Measurements from ENCODE around the gene LRRC52.

The LRRC52 gene

GRCh38 chr1:165543532-165544438 is at the start of gene LRRC52:
LRRC52 (plus strand) TSS chr1:165544000; CDS start chr1:165544297, 297 bp downstream.
- no peak for DNase-seq
- in situ Hi-C loops (cut with HindIII; ENCODE audit: low pct_ligation_motif_present, low pct_unique_long_range_greater_than_20kb, low sequenced_read_pairs): no loop called here

GRCh38 chr1:165494949-165495857 is 48.6 kb upstream of the LRRC52 start:
- in situ Hi-C loops (cut with HindIII; ENCODE audit: low pct_ligation_motif_present, low pct_unique_long_range_greater_than_20kb, low sequenced_read_pairs): no loop called here
- DNase-seq: no peak

- in situ Hi-C loops (cut with HindIII; ENCODE audit: low pct_ligation_motif_present, low pct_unique_long_range_greater_than_20kb, low sequenced_read_pairs): no loop called here
- DNase-seq: no peak
These were observed 48.0 kb upstream of the LRRC52 start for GRCh38 chr1:165495858-165496205.

DNA sequence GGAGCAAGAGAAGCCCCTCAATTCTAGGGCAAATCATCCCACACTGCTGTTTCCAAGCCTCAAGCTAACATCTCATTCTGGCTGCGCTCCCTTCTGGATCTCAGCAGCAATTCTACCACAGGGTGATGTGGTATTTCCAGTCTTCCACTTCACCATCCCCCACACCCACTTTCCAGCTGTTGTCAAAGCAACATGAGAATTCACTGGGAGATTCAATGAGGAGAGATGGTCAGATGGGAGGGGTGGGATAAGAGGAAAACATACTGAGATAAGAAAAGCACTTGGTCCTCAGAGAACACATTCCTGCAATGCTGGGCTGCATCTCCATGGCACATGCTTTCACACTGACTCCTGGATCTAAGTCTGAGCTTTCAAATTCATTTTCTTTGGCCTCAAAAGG is 47.3 kb upstream of the LRRC52 start:
- in situ Hi-C loops (cut with HindIII; ENCODE audit: low pct_ligation_motif_present, low pct_unique_long_range_greater_than_20kb, low sequenced_read_pairs): no loop called here

DNA sequence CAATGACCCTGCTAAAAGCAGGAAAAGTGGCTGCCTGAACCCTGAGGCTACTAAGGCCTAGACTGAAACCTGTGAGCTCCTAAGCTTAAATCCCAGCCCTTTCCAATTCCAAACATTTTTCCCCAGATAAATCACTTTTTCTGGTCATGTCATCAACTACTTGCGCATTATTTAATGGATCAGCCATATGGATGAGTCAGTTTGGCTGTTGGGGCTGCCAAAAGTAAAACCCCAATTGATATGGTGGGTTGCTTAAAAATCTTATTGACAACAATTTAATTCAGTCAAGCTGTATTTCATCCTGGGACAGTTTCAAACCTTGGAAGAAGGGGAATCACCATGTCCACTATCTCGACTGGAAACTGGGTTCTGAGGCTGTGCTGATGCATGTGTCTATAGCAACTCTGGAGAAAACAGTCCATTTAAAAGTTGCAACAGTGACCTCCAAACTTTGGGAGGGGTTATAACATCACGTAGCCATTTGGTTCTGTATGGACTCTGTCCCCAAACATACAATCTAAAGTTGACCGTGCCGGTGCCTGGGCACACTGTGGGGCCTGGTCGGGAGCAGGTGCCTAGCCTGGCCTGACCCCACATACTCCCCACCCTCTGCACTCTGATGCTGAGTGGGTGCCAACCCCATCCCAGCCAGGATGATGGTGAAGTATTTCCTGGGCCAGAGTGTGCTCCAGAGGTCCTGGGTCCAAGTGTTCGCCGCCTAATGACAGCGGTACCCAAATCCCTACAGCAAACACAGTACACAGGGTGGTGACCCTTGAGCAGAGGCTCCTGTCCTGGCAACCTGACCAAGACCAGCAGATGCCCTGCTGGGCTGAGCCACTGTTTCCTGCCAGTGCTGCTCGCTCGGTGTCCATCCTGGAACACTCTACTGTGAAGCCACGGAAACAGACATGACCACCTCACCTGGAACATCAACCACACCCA is 46.5 kb upstream of the LRRC52 start:
- DNase-seq: no peak
- in situ Hi-C loops (cut with HindIII; ENCODE audit: low pct_ligation_motif_present, low pct_unique_long_range_greater_than_20kb, low sequenced_read_pairs): no loop called here

More for the DNA sequence above, 47.3 kb upstream of the LRRC52 start:
- DNase-seq: no peak

GRCh38 chr1:165501330-165501969 is 42.4 kb upstream of the LRRC52 start:
- no peak for DNase-seq
- in situ Hi-C loops (cut with HindIII; ENCODE audit: low pct_ligation_motif_present, low pct_unique_long_range_greater_than_20kb, low sequenced_read_pairs): no loop called here

DNA sequence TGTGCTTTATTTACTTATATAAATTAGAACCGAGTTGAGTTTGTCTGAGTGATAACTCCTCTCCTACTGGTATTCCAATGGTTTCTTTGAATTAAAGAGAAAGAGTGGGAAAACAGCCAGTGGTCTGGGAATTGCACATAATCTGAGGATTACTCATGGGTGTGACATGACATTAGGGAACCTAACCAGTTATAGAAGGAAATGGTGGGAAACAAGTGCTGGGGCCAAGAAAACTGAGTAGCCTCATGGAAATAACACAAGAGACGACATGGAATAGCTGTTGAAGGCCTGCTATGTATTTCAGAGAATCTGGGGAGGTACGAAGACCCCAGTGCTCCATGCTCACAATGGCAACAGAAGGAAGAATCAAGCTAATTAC is 41.8 kb upstream of the LRRC52 start:
- in situ Hi-C loops (cut with HindIII; ENCODE audit: low pct_ligation_motif_present, low pct_unique_long_range_greater_than_20kb, low sequenced_read_pairs): no loop called here

DNA sequence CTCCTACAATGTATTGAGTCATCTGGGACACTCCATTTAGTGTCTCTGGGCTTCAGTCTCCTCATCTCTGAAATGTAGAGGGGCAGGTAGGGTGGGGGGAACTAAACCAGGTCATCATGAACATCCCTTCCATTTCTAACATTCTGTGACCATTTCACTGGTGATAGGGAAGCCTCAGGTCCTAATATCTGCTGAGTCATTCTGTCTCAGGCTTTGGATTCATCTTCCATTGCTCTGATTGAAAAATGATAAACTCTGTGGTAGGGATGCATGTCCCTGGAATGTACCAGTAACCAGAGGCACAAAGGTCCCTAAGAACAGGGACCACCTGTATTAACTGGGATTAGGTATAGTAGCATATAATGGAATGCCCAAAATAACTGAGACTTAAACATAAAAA is 36.2 kb upstream of the LRRC52 start:
- no peak for DNase-seq
- in situ Hi-C loops (cut with HindIII; ENCODE audit: low pct_ligation_motif_present, low pct_unique_long_range_greater_than_20kb, low sequenced_read_pairs): no loop called here

More for the DNA sequence above, 41.8 kb upstream of the LRRC52 start:
- DNase-seq: no peak

DNA sequence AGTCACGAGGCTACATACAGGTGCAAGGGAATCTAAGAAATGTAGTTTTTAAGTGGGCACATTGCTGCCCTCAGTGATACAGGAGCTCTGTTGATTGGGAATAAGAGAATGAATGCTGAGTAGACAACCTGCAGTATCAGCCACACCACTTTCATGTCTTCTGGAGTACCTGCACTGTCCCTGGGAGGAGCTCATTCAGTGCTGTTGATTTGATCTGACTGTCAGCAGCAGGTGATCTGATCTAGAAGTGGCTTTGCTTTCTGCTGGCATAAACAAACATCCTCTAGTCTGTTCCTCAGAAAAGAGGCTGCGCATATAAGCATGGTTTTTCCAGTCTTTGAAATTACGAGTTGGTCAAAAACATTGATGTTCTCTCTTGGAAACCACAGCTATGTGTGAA is 35.5 kb upstream of the LRRC52 start:
- no peak for DNase-seq
- in situ Hi-C loops (cut with HindIII; ENCODE audit: low pct_ligation_motif_present, low pct_unique_long_range_greater_than_20kb, low sequenced_read_pairs): no loop called here

DNA sequence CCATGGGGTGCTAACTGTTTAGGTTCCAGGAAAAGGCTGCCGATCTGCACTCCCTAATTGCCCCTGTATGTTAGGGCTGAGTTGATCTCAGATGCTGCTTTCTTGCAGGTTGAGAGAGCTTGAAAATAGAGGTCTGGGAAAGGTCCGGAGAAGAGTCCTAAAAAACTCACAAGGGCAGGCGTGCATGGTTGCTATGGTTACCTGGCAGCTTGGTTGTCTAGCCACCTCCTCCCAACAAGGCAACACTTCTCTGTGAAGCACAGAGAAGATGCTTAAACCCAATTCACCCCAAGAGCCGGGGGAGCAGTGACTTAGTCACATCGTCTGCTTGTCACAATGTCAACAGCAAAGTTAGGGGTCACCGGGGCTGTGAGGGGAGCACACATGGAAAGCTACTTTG is 31.0 kb upstream of the LRRC52 start:
- no peak for DNase-seq
- in situ Hi-C loops (cut with HindIII; ENCODE audit: low pct_ligation_motif_present, low pct_unique_long_range_greater_than_20kb, low sequenced_read_pairs): no loop called here

- in situ Hi-C loops (cut with HindIII; ENCODE audit: low pct_ligation_motif_present, low pct_unique_long_range_greater_than_20kb, low sequenced_read_pairs): no loop called here
- DNase-seq: no peak
These were observed 27.3 kb upstream of the LRRC52 start for GRCh38 chr1:165516469-165516868.

- in situ Hi-C loops (cut with HindIII; ENCODE audit: low pct_ligation_motif_present, low pct_unique_long_range_greater_than_20kb, low sequenced_read_pairs): no loop called here
- DNase-seq: no peak
These were observed 23.2 kb upstream of the LRRC52 start for GRCh38 chr1:165520646-165521045.

DNA sequence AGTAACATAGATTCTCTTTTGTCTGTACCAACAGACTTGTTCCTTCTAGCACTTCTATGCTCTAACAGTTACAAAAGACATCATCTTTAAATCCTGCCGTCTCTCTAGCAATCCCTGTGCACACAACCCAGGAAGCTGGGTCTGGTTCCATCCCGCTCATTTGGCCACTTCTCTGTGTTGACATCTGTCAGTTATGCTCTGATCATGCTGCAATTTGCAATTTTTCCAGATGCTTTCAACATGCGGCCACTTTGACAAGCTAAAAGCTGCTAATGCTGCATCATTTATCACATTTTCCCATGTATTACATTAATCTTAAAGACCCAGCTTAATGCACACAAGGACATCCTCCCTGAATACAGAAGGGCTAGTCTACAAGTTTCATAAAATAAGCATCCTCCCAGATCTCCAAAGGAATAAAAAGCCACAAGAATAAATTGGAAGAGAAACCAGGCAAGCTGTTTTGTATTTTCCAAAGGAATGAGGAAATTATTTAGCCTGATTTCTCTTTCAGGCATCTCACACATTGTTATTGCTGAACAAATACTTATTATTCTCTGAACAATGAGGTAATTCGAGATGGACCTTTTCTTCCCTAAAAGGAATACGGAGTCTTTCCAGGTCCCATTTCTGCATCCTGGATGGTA is 19.0 kb upstream of the LRRC52 start:
- DNase-seq: no peak
- in situ Hi-C loops (cut with HindIII; ENCODE audit: low pct_ligation_motif_present, low pct_unique_long_range_greater_than_20kb, low sequenced_read_pairs): no loop called here

GRCh38 chr1:165525708-165526107 is 18.1 kb upstream of the LRRC52 start:
- in situ Hi-C loops (cut with HindIII; ENCODE audit: low pct_ligation_motif_present, low pct_unique_long_range_greater_than_20kb, low sequenced_read_pairs): no loop called here
- no peak for DNase-seq

DNA sequence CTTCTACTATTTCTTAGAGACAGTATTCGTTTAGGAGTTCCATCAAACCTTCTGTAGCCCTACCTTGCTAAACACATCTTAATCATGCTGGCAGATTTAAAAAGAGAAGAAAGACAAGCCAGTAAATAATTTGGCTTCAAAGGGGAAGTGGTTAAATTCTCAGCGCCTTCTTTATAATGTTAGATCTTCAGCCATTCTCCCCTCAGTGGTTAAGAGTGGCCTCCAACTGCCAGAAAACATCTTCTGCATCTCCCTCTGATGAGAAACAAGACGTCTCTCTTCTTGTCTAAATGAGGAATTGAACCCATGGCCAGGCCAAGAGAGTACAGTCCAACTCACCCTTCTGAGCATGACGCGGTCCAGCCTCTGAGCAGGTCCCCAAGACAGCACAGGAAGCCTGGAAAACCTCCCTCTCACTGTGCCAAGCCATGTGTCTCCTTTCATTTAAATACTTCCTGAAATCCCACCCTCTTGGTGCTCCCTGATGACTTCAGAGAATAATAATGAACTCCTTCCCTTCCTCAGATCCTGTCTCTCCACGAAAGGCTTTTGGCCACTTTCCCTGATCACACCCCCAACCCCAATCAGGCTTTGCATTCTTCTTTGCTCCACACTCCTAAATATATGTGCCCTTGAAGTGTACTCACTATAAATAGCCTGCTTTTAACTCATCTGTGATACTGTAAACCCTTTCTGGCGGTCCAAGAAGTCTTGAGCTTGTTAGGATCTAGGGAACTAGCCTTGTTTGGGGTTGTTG is 16.4 kb upstream of the LRRC52 start:
- in situ Hi-C loops (cut with HindIII; ENCODE audit: low pct_ligation_motif_present, low pct_unique_long_range_greater_than_20kb, low sequenced_read_pairs): no loop called here
- no peak for DNase-seq

DNA sequence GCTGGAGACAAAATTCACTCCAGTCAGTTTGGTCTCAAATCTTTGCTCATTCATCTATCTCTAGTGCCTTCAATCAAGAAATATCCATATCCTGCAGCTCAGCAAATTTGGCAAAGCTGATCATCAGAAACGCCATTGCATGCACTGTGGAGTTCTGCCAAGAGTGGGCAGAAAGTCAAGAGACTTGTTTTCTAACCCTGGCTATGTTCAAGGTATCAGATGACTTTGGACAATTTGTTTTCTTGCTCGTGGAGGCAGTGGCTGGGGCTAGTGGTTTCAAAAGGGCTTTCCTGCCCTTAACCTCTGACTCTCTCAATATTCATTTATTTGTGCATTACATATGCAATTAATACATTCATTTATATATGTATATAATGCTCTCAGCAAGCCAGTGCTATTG is 12.8 kb upstream of the LRRC52 start:
- DNase-seq: no peak
- in situ Hi-C loops (cut with HindIII; ENCODE audit: low pct_ligation_motif_present, low pct_unique_long_range_greater_than_20kb, low sequenced_read_pairs): no loop called here

DNA sequence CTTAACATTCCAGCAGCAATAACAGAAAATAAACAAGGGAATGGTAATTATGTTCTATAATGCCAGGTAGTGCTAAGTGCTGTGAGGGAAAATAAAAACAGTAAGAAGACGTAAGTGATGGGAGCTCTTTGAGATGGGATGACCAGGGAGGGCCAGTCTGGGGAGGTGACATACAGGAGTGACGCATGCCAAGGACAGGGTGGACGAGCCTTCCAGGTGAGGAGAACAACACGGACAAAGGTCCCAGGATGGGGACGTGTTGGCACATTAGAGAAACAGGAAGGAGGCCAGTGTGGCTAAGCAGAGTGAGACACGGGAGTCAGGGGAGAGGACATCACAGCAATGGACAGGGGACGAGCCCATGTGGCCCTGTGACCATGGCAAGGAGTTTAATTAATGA is 11.7 kb upstream of the LRRC52 start:
- in situ Hi-C loops (cut with HindIII; ENCODE audit: low pct_ligation_motif_present, low pct_unique_long_range_greater_than_20kb, low sequenced_read_pairs): no loop called here
- DNase-seq: no peak
